DMS 273 (cell line): ENCODE results near the gene BRSK1.
A peak's percentile ranks its signal among the peaks of the same experiment; 100 is the strongest.

Experiments used
- DNase-seq: peaks from one replicate; lab custom pipeline; 2025; ENCODE audit not compliant: unreplicated experiment; lab: John Stamatoyannopoulos, UW

Gene BRSK1

DNA sequence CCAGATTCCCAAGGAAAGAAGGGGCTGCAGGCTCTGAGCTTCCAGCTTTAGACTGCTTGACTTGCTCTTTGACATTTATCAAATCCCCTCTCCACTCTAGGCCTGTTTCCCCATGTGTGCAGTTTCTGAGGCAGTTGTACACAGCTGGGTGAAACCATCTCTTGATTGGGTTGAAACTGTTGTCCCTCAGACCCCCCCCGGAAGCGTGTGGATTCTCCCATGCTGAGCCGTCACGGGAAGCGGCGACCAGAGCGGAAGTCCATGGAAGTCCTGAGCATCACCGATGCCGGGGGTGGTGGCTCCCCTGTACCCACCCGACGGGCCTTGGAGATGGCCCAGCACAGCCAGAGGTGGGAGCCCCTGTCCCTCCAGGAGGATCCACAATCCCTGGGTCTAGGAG is 19.7 kb downstream of the BRSK1 start:
- DNase-seq: no peak

DNA sequence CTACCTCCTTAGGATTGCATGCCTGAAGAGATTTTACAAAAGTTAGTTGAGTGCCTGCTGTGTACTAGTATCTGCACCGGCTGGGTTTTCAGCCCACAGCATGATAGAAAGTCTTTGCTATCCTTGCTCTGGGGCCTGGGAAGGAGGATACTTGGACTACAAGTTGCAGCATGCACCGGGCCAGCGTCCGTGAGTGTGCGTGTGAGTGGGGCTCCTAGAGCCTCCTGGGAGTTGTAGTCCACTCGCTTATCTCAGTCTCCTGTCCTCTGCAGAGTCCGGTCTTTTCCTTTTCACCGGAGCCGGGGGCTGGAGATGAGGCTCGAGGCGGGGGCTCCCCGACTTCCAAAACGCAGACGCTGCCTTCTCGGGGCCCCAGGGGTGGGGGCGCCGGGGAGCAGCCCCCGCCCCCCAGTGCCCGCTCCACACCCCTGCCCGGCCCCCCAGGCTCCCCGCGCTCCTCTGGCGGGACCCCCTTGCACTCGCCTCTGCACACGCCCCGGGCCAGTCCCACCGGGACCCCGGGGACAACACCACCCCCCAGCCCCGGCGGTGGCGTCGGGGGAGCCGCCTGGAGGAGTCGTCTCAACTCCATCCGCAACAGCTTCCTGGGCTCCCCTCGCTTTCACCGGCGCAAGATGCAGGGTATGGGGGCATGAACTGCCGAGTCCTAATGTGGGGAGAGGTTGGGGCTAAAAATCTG is 20.6 kb downstream of the BRSK1 start:
- peak; percentile 68 for DNase-seq

DNA sequence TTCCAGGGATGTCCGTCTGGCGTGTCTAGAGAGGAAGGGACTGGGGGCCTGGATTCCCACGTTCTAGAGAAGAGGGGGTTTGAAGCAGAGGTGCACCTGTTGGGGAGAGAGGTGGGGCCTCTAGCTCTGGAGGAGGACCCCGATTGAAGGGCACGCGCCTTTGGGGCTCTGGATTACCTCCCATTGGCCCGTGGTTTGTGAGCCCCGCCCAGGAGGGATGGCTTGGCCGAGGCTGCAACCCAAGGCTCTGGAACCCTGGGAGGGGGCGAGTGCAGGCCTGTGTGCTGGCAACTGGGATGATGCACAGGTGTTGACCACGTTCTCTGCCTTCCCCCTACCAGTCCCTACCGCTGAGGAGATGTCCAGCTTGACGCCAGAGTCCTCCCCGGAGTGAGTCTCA is 21.2 kb downstream of the BRSK1 start:
- no peak for DNase-seq

DNA sequence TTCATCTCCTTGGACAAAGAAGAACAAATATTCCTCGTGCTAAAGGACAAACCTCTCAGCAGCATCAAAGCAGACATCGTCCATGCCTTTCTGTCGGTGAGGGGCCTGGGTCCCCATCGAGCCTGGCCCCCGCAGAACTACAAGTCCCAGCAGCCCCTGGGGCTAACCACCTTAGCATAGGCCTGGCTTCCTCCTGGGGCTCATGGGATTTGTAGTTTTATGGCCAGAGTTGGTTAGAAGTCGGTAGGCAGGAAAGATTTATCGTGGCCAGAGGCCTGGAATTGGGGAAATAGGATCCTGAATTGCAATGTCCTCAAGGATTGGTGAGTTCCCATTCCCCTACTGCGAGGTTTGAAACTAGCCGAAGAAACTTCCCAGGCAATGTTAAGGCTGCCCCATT is 21.7 kb downstream of the BRSK1 start:
- DNase-seq: peak; percentile 70

DNA sequence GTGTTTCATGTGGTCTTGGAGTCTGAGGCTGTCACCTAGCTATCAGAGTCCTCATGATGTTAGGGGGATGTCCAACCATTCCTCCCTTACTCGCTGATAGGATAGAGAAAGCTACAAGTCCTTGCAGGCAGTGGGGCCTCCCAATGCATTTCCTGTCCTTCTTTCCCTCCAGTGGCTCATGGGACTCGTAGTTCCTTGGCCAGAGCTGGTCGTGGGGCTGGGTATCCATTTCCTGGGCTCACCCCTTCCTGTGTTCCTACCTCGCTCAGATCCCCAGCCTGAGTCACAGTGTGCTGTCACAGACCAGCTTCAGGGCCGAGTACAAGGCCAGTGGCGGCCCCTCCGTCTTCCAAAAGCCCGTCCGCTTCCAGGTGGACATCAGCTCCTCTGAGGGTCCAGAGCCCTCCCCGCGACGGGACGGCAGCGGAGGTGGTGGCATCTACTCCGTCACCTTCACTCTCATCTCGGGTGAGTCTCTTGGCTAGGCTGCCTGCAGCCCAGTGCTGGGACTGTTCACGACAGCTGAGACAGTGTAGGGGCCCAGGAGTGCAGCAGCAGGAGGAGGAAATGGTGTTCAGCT is 22.3 kb downstream of the BRSK1 start:
- DNase-seq: no peak

DNA sequence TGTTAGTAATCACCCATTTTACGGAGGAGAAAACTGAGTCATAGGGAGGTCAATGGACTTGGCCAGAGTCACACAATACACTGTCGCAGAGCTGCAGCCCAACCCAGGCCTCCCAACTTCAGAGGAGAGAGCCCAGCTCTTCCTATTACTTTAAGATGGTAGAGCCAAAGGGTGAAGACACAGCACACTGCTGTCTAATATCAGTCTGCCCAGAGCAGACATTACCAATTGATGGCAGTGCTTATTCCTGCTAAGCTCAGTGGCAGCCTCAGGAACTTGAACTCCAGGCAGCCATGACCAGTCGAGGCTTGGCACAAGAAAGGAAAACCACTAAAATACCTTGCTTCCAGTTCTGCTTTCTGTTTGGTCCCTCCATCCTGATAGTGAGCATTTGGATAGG is 22.9 kb downstream of the BRSK1 start:
- DNase-seq: no peak

DNA sequence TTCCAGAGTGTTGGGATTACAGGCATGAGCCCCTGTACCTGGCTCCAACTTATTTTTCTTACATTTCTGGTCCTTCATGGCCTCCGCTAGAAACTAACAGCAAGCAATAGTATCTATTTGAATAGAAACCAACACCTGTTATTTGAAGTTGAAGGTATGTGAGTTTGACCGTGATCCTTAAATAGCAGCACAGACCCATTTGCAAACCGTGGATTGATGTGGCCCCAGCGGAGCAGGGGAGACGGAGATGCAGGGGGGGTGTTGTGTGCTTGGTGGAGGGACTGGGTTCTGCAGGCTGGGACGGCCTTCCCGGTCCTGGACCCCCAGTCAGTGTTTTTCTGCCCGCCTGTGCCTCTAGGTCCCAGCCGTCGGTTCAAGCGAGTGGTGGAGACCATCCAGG is 24.5 kb downstream of the BRSK1 start:
- DNase-seq: no peak

DNA sequence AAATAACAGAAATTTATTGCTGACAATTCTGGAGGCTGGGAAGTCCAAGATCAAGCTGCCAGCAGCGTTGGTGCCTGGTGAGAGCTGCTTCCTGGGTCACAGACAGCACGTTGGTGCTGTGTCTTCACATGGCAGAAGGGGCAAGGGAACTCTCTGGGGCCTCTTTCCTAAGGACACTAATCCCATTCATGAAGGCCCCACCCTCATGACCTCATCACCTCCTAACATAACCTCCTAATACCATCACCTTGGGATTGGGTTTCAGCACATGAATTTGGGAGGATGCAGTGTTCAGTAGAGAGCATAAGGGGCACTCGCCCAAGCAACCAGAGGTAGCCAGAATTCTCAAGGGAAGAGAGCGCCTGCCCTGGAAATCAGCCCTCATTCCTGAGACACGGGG is 25.7 kb downstream of the BRSK1 start:
- no peak for DNase-seq

DNA sequence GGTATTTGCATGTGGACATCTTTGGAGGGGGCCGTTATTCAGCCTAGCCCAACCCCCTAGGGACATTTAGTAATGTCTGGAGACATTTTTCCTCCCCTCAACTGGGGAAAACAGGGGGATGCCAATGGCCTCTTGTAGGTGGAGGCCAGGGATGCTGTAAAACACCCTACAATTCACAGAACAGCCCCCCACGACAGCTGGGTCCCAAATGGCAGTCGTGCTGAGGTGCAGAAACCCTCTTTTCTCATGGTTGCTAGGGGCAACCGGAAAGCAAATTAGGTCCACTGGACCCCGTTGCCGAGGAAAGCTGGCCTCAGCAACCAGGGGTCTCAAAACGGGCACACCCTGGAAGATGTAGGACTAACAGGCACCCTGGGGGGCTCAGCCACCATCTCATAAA is 26.7 kb downstream of the BRSK1 start:
- no peak for DNase-seq

DNA sequence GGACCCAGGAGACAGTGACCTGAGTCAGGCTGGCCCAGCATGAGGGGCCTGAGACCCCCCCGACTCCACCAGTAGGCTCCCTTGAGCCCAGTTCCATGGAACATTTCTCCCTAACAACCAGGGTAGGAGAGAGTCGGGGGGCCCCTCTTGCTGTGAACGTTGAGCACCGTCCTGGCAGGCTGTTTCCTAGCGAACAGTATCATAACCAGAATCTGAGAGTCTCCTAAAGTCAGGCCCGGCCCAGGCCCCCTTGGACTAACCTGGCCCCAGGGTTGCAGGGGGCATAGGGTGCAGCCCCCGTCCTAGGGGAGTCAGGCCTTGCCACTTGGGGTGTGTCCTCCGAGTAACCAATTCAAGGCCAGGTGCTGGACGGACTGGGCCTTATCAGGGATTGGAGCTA is 27.6 kb downstream of the BRSK1 start:
- no peak for DNase-seq

DNA sequence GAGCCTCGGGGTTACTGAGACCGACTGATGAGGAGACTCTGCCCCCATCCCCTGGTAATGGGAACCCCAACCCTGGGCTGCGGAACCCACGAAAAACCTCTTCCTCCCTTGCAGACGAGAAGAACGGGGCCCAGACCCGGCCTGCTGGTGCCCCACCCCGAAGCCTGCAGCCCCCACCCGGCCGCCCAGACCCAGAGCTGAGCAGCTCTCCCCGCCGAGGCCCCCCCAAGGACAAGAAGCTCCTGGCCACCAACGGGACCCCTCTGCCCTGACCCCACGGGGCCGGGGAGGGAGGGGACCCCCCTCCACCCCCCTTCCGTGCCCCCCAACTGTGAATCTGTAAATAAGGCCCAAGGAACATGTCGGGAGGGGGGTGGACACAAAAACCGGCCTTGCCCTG is 28.0 kb downstream of the BRSK1 start:
- no peak for DNase-seq

DNA sequence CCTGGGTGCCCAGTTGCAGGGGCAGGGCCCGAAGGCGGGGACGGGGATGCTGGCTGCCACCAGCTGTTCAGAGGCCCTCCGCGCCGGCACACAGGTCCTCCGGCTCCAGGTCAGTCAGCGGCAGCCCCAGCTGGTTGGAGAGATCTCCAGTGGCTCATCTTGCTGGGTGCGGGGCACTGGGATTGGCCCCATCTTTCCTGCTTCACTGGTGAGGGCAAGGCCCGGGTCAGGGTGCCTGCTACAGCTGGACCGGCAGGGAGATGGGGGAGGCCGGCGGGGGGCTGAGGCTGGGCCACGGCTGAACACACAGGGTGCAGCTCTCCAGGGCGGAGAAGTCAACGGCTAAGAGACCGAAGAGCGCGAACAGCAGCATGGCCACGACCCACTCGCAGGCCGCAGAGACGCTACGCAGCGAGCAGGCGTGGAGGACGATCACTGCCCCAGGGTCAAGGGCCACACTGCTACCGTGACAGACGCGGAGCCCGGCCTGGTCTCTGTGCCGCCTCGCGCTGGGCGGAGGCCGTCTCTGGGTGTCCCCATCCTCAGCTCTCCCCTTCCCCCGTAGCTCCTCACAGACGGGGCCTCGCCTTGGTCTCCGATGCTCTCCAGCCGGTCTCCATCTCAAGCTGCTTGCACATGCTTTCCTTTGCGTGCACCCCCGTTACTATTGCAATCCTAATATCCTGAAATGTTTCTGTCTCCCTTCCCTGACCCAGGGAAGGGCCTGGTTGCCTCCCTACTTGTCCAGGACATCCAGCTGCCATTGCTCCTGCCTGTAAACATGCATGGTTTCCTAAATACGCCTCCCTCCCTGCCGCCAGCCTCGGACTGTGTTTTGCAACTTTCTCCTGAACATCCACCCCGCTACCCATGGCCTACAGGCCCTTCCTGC is 29.1 kb downstream of the BRSK1 start:
- no peak for DNase-seq

DNA sequence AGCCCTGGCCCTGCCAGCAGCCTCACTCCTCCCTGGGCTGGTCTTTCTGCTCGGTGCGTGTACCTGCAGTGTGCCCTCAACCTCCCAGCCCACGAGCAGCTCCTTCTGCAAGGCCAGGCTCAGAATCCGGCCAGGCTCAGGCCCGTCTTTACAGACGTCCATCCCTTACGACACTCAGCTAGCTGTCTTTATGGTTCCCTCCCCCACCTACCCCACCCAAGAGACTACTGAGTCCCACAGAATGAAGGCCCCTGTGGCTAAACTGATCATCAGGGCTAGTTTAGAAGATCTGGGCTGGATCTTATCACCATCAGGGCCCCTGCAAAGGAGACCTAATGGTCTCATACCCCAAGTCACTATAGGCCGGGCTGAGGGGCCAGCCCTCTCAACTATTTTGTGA is 30.6 kb downstream of the BRSK1 start:
- no peak for DNase-seq

DNA sequence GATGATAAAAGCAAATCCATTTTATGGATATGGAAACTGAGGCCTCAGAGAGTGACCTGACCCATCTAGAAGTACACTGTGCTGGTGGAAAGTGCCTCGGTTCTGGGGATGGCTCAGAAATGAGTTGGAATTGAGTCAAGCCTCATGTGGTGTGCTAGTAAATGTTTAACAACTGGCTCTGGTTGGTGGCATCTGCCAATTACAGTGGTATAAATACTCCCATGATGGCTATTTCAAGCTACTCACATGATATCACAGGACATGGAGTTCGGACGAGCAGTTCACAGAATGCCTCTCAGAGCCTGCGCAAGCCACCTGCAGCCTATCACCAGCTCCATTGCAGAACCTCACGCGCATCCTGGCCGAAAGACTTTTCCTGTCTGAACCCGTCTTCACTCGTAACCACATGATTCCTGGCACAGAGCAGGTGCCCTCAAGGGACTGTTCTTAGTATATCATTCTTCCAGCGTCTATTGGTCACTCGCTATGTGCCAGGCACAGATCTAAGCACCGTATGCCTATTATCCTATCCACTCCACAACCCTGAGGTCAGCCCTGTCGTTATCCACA is 32.2 kb downstream of the BRSK1 start:
- DNase-seq: no peak

DNA sequence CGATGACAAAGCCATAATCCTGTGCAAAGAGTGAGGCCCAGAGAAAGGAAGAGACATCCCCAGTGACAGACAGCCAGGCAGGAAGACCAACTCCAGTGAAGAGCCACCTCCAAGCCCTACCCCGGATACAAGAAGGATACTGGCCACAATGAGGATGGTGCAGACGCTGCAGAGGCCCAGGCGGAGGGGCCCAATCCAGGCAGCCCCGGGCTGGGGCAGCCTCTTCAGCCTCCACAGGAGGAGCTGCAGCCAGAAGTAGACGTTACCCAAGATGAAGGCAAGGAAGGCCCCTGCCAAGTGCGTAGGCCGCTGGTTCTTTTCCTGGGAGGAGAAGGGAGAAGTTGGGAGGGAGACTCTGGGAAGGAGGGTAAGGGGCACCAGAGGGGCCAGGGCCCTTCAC is 32.8 kb downstream of the BRSK1 start:
- DNase-seq: no peak

DNA sequence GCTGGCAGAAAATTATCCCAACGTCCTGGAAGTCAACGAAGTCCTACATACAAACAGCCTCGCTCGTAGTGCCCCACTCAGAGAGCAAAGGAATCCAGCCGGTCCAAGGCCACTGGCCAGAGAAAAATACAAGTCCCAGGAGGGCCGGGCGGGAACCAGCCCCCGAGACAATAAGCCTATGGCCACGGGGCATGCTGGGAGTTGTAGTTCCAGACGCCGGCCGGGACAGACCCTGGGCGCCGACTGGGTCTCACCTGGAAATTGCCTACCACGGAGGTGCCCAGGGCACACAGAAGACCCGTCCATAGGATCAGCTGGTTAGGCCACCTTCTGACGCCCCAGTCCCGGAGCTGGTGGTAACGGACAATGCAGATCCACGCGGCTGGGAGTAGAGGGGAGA is 36.0 kb downstream of the BRSK1 start:
- peak; percentile 77 for DNase-seq

DNA sequence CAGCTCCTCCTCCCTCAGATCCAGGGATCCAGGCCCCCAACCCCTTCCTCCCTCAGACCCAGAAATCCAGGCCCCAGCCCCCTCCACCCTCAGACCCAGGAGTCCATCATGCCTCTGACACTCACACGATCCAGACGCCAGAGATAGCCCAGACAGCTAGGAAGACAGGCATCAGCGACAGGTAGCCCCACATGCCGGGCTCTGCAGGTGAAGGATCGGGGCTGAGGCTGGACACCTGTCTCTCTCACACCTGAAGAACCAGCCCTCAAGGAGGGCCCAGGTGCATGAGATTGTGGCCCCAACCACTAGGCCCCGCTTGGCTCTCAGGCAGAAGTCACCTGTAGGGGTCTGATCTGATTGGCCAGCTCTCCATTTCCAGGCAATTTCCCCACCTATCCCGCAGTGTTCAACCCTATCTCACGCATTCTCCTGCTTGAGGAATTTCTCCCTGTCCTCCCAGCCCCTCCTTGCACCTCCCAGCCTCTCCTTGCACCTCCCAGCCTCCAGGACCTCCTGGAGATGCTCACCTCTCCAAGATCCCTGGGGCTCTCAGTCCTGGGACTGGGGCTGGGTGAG is 37.1 kb downstream of the BRSK1 start:
- DNase-seq: no peak

DNA sequence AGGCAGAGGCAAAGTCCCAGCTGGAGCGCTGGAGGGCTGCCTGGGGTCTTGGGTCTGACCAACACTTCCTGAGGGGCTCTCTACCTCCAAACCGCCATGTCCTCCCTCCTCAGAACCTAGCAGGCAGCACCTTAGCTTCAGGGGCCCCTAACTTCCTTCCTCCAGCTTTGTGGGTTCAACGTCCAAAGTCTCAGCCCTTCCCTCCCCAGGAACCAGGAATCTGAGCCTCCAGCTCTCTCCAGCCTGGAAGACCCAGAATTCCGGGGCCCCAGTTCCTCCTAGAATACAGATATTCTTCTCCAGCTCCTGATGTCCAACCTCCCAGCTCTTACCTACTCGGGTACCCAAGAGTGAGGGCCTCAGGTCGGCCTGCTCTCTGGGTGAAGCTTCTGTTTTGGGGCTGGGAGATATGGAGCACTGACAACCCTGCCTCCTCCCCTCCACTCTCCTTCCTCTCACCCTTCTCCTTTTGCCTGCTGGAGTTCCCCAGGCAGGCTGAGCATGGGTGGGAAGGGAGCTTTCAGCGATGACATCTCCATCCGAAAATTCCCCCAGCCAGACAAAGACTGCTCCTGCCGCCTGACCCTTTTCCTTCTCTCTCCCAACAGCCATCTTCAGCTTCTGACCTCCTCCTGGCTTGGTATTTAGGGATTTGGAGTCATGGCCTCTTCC is 37.8 kb downstream of the BRSK1 start:
- no peak for DNase-seq

DNA sequence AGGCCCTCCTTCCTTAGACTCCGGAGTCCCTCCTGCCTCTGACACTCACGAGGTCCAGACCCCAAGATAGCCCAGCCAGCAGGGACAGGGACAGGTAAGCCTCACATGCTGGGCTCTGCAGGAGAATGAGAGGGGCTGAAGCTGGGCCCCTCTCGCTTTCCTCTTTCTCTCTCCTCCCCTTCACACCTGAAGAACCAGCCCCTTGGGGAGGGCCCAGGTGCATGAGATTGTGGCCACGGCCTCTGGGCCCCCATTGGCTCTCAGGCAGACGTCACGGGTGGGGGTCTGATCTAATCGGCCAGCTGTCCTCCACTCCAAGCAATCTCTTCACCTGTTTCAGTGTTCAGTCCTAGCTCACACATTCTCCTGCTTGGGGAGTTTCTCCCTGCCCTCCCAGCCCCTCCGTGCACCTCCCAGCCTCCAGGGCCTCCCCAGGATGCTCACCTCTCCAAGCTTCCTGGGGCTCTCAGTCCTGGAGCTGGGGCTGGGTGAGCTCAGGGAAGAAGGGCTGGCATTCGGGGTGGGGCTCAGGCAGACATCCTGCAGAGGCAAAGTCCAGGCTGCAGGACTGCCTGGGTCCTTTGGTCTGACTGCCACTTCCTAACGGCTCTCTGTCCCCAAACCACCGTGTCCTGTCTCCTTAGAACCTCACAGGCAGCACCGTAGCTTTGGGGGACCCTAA is 38.5 kb downstream of the BRSK1 start:
- DNase-seq: no peak

DNA sequence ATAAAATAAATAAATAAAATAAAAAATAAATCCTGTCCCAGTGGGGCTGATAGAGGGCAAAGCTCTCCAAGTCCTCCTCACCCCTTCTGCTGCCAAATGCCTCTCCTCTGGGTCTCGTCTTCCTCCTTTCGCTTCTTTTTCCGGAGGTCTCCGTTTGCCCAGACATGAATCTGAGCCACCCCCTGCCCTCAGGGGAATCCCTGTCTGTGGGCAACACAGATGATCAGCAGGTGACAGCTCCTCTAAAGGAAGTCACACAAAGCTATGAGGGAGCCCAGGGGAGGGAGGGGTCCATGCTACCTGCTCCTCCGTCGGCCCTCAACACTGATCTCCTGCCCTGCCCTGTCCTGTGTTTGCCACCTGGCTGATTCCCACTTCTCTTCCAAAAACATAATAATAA is 40.9 kb downstream of the BRSK1 start:
- no peak for DNase-seq
